IPS-15b (cell line): ENCODE data around the gene ITPR2.

Source experiments
- H3K27me3 ChIP-seq: one replicate; pipeline ENCODE4 v1.6.1; 2013; ENCODE audit warnings: low read length; ENCODE audit not compliant: control insufficient read depth, insufficient read depth
- H3K36me3 ChIP-seq: one replicate; pipeline ENCODE4 v1.6.1; 2013; ENCODE audit warnings: low read length; ENCODE audit not compliant: control insufficient read depth, insufficient read depth
- H3K4me1 ChIP-seq: one replicate; pipeline ENCODE4 v1.6.1; 2013; ENCODE audit warnings: mild to moderate bottlenecking, low read length; ENCODE audit not compliant: control insufficient read depth, insufficient read depth
- H3K4me3 ChIP-seq: one replicate; pipeline ENCODE4 v1.5.1; 2013; ENCODE audit warnings: low read depth, low read length
- H3K9ac ChIP-seq: one replicate; pipeline ENCODE4 v1.6.1; 2013; ENCODE audit warnings: low read depth, mild to moderate bottlenecking, low read length
- H3K9me3 ChIP-seq: one replicate; pipeline ENCODE4 v1.6.1; 2013; ENCODE audit warnings: mild to moderate bottlenecking, low read length; ENCODE audit not compliant: control insufficient read depth, insufficient read depth

The ITPR2 gene

DNA sequence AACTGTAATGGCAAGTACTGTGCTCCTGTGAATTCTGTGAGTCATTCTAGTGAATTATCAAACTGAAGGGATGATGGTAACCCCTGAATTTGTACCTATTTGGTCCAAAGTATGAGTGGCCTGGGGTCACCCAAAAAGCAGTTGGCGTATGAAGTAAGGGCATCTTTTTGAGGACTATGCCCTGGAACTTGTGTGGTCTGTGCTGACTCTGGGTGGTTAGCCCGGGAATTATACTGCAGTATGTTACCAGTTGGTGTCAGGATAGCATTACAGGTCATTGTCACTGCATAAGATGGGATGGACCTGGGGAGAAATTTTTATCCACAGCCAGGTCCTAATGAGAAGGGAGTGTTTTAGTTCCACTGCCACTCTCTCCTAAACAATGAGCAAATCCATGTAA, 462.9 kb downstream of the ITPR2 start:
- Histone ChIP-seq H3K36me3 (no peaks in the 10 kb centered on the region), H3K27me3 (no peaks in the 10 kb centered on the region), H3K4me1 (no peaks in the 10 kb centered on the region), H3K9me3 (no peaks in the 10 kb centered on the region), H3K4me3 (no peak overlapping the region), H3K9ac (no peak overlapping the region)

GRCh38 chr12:26369588-26369987, 463.4 kb downstream of the ITPR2 start:
- H3K9ac ChIP-seq: no peak overlapping the region
- H3K27me3 ChIP-seq: no peaks in the 10 kb centered on the region
- no peaks in the 10 kb centered on the region for H3K9me3 ChIP-seq
- H3K36me3 ChIP-seq: no peaks in the 10 kb centered on the region
- H3K4me1 ChIP-seq: no peaks in the 10 kb centered on the region
- no peak overlapping the region for H3K4me3 ChIP-seq

- H3K4me1 ChIP-seq: no peaks in the 10 kb centered on the region
- no peaks in the 10 kb centered on the region for H3K27me3 ChIP-seq
- H3K9me3 ChIP-seq: no peaks in the 10 kb centered on the region
- no peak overlapping the region for H3K9ac ChIP-seq
- H3K4me3 ChIP-seq: no peak overlapping the region
- no peaks in the 10 kb centered on the region for H3K36me3 ChIP-seq
Measured at GRCh38 chr12:26367991-26368730, 464.8 kb downstream of the ITPR2 start.

DNA sequence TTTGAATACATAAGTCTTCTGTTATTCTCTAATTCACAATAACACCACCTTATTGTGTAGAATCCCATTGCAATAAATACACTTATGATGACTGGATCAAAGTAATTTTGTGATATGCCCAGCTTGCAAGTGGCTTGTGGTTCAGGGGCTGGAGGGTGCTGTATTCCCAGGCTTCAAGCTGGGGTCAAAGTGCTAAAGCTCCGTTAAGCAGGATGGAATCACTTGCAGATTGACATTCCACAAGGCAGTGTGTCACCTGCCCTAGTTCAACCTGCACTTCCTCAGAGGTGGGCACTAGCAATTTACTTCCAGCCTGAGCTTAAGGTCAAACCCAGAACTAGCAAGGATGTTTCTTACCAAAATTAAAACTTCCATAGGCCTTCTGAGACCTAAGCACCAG, 471.0 kb downstream of the ITPR2 start:
- no peaks in the 10 kb centered on the region for H3K36me3 ChIP-seq
- no peaks in the 10 kb centered on the region for H3K27me3 ChIP-seq
- no peak overlapping the region for H3K9ac ChIP-seq
- H3K9me3 ChIP-seq: no peaks in the 10 kb centered on the region
- H3K4me1 ChIP-seq: no peaks in the 10 kb centered on the region
- no peak overlapping the region for H3K4me3 ChIP-seq

DNA sequence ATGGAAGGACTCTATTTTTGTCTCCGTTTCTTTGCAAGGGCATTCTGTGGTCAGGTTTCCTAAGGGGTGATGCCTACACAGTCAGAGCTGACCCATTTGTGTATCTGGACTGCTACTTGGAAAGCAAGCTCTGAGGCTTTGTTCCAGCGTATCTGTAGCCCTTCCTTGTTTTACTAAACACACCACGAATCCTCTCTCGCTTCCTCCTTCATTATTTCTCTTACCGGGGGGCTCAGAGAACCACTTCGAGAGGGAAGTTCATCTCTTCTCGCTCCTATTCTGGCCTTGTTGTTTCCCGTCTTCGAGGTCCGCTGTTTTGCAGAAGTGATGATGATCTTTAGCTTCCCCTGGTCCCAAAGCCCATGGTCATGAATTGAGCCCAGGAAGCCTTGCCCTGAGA, 472.9 kb downstream of the ITPR2 start:
- Histone ChIP-seq H3K4me1 (no peaks in the 10 kb centered on the region), H3K4me3 (no peak overlapping the region), H3K9me3 (no peaks in the 10 kb centered on the region), H3K36me3 (no peaks in the 10 kb centered on the region), H3K27me3 (no peaks in the 10 kb centered on the region), H3K9ac (no peak overlapping the region)

DNA sequence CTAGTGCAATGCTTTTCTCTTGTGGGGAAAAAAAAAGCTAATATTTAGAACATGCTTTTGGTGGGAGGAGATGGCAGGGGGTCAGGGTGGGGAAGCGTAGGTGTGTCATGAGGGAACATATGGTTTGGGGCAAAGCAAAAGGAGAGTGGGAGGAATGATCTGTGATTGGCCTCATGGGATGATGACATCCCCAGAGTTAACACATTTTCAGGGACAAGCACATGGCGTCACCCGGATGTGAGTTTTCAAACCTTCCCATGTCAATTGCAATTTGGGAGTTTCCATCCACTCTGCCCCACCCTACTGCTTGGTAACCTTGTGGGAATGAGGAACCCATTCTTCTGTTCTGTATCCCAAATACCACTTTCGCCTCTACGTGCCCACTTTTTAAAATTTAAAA, 473.4 kb downstream of the ITPR2 start:
- Histone ChIP-seq H3K4me1 (no peaks in the 10 kb centered on the region), H3K9me3 (no peaks in the 10 kb centered on the region), H3K4me3 (no peak overlapping the region), H3K36me3 (no peaks in the 10 kb centered on the region), H3K27me3 (no peaks in the 10 kb centered on the region), H3K9ac (no peak overlapping the region)

- Histone ChIP-seq H3K9me3 (no peaks in the 10 kb centered on the region), H3K9ac (no peak overlapping the region), H3K36me3 (no peaks in the 10 kb centered on the region), H3K4me1 (no peaks in the 10 kb centered on the region), H3K4me3 (no peak overlapping the region), H3K27me3 (no peaks in the 10 kb centered on the region)
Measured at GRCh38 chr12:26358651-26359050, 474.3 kb downstream of the ITPR2 start.

DNA sequence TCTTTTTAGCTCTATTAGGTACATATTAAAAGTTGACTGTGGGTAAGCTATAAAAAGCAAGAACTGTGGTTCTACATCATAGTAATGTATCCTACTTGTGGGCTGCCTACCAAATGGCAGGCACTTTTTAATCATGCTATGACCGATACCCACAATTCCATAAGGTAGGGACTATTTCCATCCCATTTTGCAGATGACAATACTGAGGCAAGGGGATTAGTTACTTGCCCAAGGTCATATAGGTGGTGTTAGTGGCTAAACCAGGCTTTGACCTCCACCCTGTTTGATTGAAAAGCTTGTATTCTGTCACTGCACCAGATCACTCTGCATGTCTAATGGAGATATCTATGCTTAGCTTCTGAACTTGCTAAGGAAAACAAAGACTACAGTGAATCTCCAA, 485.7 kb downstream of the ITPR2 start:
- H3K9ac ChIP-seq: no peak overlapping the region
- no peaks in the 10 kb centered on the region for H3K9me3 ChIP-seq
- H3K4me3 ChIP-seq: no peak overlapping the region
- H3K4me1 ChIP-seq: no peaks in the 10 kb centered on the region
- no peaks in the 10 kb centered on the region for H3K36me3 ChIP-seq
- no peaks in the 10 kb centered on the region for H3K27me3 ChIP-seq

GRCh38 chr12:26346736-26347135, 486.3 kb downstream of the ITPR2 start:
- no peak overlapping the region for H3K9ac ChIP-seq
- peaks cover 4% of the 10 kb centered on the region for H3K4me1 ChIP-seq
- H3K27me3 ChIP-seq: no peaks in the 10 kb centered on the region

DNA sequence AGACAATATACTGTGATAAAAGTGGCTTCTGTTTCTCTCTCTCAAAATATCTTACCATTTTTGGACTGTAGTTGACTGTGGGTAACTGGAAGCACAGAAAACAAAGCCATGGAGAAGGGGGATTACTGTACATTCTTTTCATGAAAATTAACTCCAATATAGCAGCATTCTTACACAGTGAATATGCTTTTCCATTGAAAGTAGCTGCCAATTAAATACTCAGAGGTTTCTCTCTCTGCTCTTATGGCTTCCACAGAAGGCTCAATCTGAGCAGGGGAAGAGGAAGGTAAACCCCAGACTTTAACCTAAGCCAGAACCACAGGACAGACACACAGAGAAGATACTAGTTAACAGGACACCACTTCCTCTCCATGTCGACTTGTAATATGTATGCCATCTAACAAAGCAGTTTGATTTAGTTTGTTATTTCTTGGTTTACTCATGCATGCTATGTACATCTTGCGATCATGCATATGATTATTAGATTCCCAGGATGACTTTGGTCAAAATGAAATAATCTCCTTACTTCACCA, 487.5 kb downstream of the ITPR2 start:
- no peak overlapping the region for H3K4me3 ChIP-seq
- no peaks in the 10 kb centered on the region for H3K36me3 ChIP-seq
- no peak overlapping the region for H3K9ac ChIP-seq
- peaks cover 7% of the 10 kb centered on the region for H3K4me1 ChIP-seq
- H3K27me3 ChIP-seq: no peaks in the 10 kb centered on the region
- H3K9me3 ChIP-seq: no peaks in the 10 kb centered on the region

More at GRCh38 chr12:26346736-26347135, 486.3 kb downstream of the ITPR2 start:
- H3K36me3 ChIP-seq: no peaks in the 10 kb centered on the region
- no peak overlapping the region for H3K4me3 ChIP-seq
- no peaks in the 10 kb centered on the region for H3K9me3 ChIP-seq

DNA sequence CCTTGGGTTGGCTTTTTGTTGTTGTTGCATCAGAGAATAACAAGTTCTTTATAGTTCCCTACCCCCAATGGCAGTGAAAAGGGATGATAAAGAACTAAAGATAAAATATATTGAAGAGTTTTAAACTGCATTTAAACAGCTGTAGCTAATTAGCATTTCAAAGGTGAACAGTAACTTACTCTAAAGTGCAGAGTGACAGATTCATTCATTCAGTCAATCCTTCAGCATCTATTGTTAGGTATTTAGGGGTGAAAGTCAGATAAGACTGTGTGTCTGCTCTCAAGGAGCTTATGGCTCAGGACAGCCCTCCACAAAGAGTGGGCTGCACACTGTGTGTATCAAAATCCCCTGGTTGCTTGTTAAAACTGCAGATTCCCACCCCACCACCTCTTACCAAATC, 491.5 kb downstream of the ITPR2 start:
- Histone ChIP-seq H3K27me3 (no peaks in the 10 kb centered on the region), H3K4me3 (no peak overlapping the region), H3K4me1 (peaks cover 7% of the 10 kb centered on the region), H3K9me3 (no peaks in the 10 kb centered on the region), H3K36me3 (no peaks in the 10 kb centered on the region), H3K9ac (no peak overlapping the region)

GRCh38 chr12:26340649-26341048, 492.3 kb downstream of the ITPR2 start:
- H3K4me3 ChIP-seq: no peak overlapping the region
- no peaks in the 10 kb centered on the region for H3K9me3 ChIP-seq
- no peaks in the 10 kb centered on the region for H3K27me3 ChIP-seq
- no peak overlapping the region for H3K9ac ChIP-seq
- H3K4me1 ChIP-seq: peaks cover 7% of the 10 kb centered on the region
- H3K36me3 ChIP-seq: no peaks in the 10 kb centered on the region
